Naive thymus-derived CD4-positive, alpha-beta T cell (primary cell): ENCODE data around the gene SUPT7L. TPM values are rescaled to one million over a fixed set of nuclear protein-coding genes. Genes with fewer than 3 reads are reported as not detected.

Experiments used
- ATAC-seq: fragments of 150-1000 bp; cut with Tn5 transposase; 2 replicates; pipeline ENCODE4 v1.10.0; 2021; ENCODE audit warnings: mild to moderate bottlenecking, moderate library complexity
- CTCF ChIA-PET: fragments of 350-600 bp; sonication (Branson Sonifier 250); formaldehyde crosslinking; loops from one replicate; lab custom pipeline; 2021; ENCODE audit warnings: antibody characterized with exemption; lab: Charles Lee
- POLR2A ChIA-PET: fragments of 350-600 bp; sonication (Branson Sonifier 250); formaldehyde crosslinking; loops from one replicate; lab custom pipeline; 2021; ENCODE audit warnings: antibody characterized with exemption, inconsistent platforms; lab: Charles Lee
- DNase-seq, 9 donors: peaks; one replicate each; pipeline versions ENCODE4 v3.0.0 to v3.0.0-alpha.2; 2020 to 2022; ENCODE audit warnings: mixed read lengths in 1 of 9
- H3K27ac ChIP-seq: one replicate; pipeline ENCODE4 v1.7.0; 2013; ENCODE audit warnings: mild to moderate bottlenecking, low read depth, low read length, moderate library complexity
- H3K27me3 ChIP-seq, 2 donors: one replicate each; pipeline ENCODE4 v1.7.0; 2013; ENCODE audit warnings: low read length in 2 of 2, mild to moderate bottlenecking in 2 of 2, moderate library complexity in 2 of 2; ENCODE audit not compliant: control insufficient read depth in 2 of 2, insufficient read depth in 2 of 2
- H3K36me3 ChIP-seq, 3 experiments: 1 replicate in 2 of 3; 2 replicates in 1 of 3; pipeline ENCODE4 v1.7.0; 2013; ENCODE audit warnings: low read length in 3 of 3, mild to moderate bottlenecking in 3 of 3, moderate library complexity in 1 of 3; ENCODE audit not compliant: insufficient read depth in 3 of 3, control insufficient read depth in 2 of 3
- H3K4me1 ChIP-seq, 2 donors: one replicate each; pipeline ENCODE4 v1.7.0; 2013; ENCODE audit warnings: low read length in 2 of 2, mild to moderate bottlenecking in 2 of 2, moderate library complexity in 1 of 2; ENCODE audit not compliant: control insufficient read depth in 2 of 2, insufficient read depth in 2 of 2
- H3K4me3 ChIP-seq: 2 replicates; pipeline ENCODE4 v1.7.0; 2013; ENCODE audit warnings: mild to moderate bottlenecking, low read length
- H3K9me3 ChIP-seq, 3 experiments: 1 replicate in 2 of 3; 2 replicates in 1 of 3; pipeline ENCODE4 v1.7.0; 2013; ENCODE audit warnings: low read length in 3 of 3; ENCODE audit not compliant: control insufficient read depth in 2 of 3
- H3K27ac Mint-ChIP-seq, 9 donors: one replicate each; pipeline ENCODE4 v1.8.0; 2020 to 2022; ENCODE audit warnings: mixed read lengths in 9 of 9, mild to moderate bottlenecking in 8 of 9, moderate library complexity in 5 of 9, inconsistent platforms in 2 of 9
- H3K27me3 Mint-ChIP-seq, 5 donors: one replicate each; pipeline ENCODE4 v1.8.0; 2021 to 2022; ENCODE audit warnings: mixed read lengths in 5 of 5, mild to moderate bottlenecking in 1 of 5
- H3K36me3 Mint-ChIP-seq, 5 donors: one replicate each; pipeline ENCODE4 v1.8.0; 2020 to 2022; ENCODE audit warnings: mixed read lengths in 5 of 5, mild to moderate bottlenecking in 3 of 5, inconsistent platforms in 1 of 5
- H3K4me1 Mint-ChIP-seq, 7 donors: one replicate each; pipeline ENCODE4 v1.8.0; 2020 to 2022; ENCODE audit warnings: mixed read lengths in 7 of 7, mild to moderate bottlenecking in 3 of 7, inconsistent platforms in 1 of 7
- H3K4me3 Mint-ChIP-seq, 10 donors: one replicate each; pipeline ENCODE4 v1.8.0; 2020 to 2022; ENCODE audit warnings: mild to moderate bottlenecking in 10 of 10, mixed read lengths in 10 of 10, moderate library complexity in 6 of 10, inconsistent platforms in 2 of 10
- H3K9me3 Mint-ChIP-seq, 11 donors: one replicate each; pipeline ENCODE4 v1.8.0; 2020 to 2022; ENCODE audit warnings: mixed read lengths in 11 of 11, mild to moderate bottlenecking in 4 of 11, inconsistent platforms in 1 of 11, moderate library complexity in 1 of 11
- intact Hi-C, 2 donors: fragments of 100-400 bp; cut with micrococcal nuclease; formaldehyde crosslinking; loops; one replicate each; pipeline ENCODE4 v1.15.1; 2023
- polyA plus RNA-seq, 2 donors: library from polyadenylated mRNA; unstranded; fragments of 300-500 nt; fragmentation: Illumina TruSeq; gene quantifications; one replicate each; pipeline ENCODE4 v1.2.3, GENCODE V29; 2021
- total RNA-seq, 6 experiments: library from RNA in 5 of 6; stranded (reverse) in 5 of 6; gene quantifications; 1 replicate in 5 of 6; 2 replicates in 1 of 6; pipeline ENCODE4 v1.2.3 and lab custom pipeline; 2021 to 2026

Gene SUPT7L, protein sequence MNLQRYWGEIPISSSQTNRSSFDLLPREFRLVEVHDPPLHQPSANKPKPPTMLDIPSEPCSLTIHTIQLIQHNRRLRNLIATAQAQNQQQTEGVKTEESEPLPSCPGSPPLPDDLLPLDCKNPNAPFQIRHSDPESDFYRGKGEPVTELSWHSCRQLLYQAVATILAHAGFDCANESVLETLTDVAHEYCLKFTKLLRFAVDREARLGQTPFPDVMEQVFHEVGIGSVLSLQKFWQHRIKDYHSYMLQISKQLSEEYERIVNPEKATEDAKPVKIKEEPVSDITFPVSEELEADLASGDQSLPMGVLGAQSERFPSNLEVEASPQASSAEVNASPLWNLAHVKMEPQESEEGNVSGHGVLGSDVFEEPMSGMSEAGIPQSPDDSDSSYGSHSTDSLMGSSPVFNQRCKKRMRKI
- total RNA-seq (10 to 100 TPM; 37.9 to 58.6 (median 46.5) TPM), polyA plus RNA-seq (10 to 100 TPM; 19.0 to 20.7 TPM), total RNA-seq (lab: John Stamatoyannopoulos, UW) (126 reads per million, percentile 88 among the genes with 10 or more reads in this experiment)

DNA sequence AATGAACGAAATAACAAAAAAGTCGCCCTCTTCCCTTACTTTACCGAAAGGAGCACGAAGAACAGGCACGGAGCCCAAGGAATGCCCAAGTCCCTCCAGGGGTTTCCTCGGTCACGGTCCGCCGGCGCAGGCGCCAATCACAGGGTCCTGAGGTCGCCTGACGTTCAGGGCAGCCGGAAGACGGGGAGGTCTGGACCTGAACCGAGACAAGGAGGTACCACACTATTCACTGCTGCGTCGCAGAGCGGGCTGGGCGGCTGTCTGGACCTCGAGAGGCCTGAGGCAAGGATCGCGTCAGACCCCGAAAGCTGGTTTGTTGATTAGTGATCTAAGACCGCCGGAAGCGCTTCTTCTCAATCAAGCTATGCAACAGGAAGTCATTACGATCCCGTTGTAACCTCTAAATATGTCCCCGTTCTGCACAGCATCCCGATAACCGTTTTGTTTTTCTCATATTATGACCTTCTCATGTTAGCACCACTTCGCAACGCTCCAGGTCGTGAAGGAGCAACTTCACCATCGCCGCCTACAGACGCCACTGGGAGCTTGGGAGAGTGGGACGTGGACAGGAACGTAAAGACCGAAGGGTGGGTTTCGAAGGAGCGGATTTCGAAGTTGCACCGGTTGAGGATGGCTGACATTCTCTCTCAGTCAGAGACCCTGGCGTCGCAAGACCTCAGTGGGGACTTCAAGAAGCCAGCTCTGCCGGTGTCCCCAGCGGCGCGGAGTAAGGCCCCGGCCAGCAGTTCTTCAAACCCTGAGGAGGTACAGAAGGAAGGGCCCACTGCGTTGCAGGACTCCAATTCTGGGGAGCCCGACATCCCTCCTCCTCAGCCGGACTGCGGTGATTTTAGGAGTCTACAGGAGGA is at the start of gene SUPT7L, which contains the start of gene SLC4A1AP:
Gene SUPT7L (minus strand): TSS at position 330 of the 869 bp plus-strand sequence. CDS start 1,422 bp downstream, outside the sequence.
Gene SLC4A1AP (plus strand): TSS at position 605 of the 869 bp plus-strand sequence. CDS start 26 bp downstream, at position 631.
- intact Hi-C loops, result loop anchor here (1.0 to 5.0 kb wide), 13 partner anchors 19 to 540 kb away; partner anchors contain the start of genes EIF2B4 (in 2 of the 2), IFT172 (in 2 of the 2), NRBP1 (in 2 of the 2) and SNX17 (in 2 of the 2)
- DNase-seq (peak; percentile 74 to 88 (median 82)), ATAC-seq (peak; percentile 89)
- Histone ChIP-seq H3K4me1 (peaks cover 18 to 20% of the 10 kb centered on the region in 2 donors), H3K27ac (peak within 1 kb of the TSS; percentile 95), H3K36me3 (peaks cover 0 to 43% (median 4%) of the 10 kb centered on the region in 3 experiments), H3K4me3 (peak within 1 kb of the TSS; percentile 98), H3K27me3 (no peaks in the 10 kb centered on the region), H3K9me3 (no peaks in the 10 kb centered on the region)
- Mint-ChIP-seq H3K27ac (peak within 1 kb of the TSS; percentile 98 to 100 (median 99)), H3K36me3 (peaks cover 17 to 35% (median 26%) of the 10 kb centered on the region in 5 donors), H3K4me3 (peak within 1 kb of the TSS; percentile 94 to 100 (median 100)), H3K27me3 (no peaks in the 10 kb centered on the region), H3K4me1 (peaks cover 35 to 76% (median 64%) of the 10 kb centered on the region in 7 donors), H3K9me3 (peaks cover 0 to 3% (median 0%) of the 10 kb centered on the region in 11 donors)
- POLR2A ChIA-PET, result interaction anchor here (0.6 to 2.3 kb wide), 17 partner anchors 8 to 1345 kb away, joined by 3 to 13 read pairs (median 4); partner anchors contain the start of genes CCDC121, GPN1, MRPL33 and PPM1G
- CTCF ChIA-PET, result interaction anchor here (0.7 to 1.7 kb wide), 4 partner anchors 18 to 346 kb away, joined by 3 to 6 read pairs (median 3); no protein-coding TSS in a partner anchor

DNA sequence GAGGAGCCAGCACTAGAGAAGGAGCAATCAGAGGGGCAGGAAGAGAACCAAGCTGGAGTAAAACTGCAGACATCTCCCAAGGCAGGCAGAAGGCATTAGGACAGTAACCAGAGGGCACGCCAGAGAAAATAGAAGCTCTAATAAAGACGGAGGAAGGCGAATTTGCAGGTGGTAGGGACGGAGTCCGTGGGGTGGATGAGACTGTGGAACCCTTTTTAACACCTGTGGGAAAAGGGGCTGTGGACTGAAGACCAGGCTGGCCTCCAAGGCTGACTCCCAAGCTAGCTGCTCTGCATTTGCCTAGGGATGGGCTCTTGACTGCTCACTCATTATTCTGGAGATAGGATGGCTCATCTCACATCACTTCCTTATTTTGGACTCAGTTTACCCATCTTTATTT is 49.8 kb upstream of the SUPT7L start:
- H3K4me1 ChIP-seq, result peaks cover 3 to 19% of the 10 kb centered on the region in 2 donors
- no peaks in the 10 kb centered on the region for H3K9me3 ChIP-seq
- ChIA-PET POLR2A (no interaction called here), CTCF (interaction anchor here (1.8 kb wide), 1 partner anchor 10 kb away, joined by 5 read pairs; no protein-coding TSS in a partner anchor)
- DNase-seq (no peak), ATAC-seq (no peak)
- no peaks in the 10 kb centered on the region for H3K9me3 Mint-ChIP-seq
- no peaks in the 10 kb centered on the region for H3K36me3 Mint-ChIP-seq
- no peaks in the 10 kb centered on the region for H3K36me3 ChIP-seq
- peaks cover 0 to 13% (median 8%) of the 10 kb centered on the region in 5 donors for H3K27me3 Mint-ChIP-seq
- H3K27me3 ChIP-seq, result no peaks in the 10 kb centered on the region
- H3K4me3 Mint-ChIP-seq, result peak overlapping the region in 1 of 10 donors; percentile 38
- H3K4me3 ChIP-seq, result no peak overlapping the region
- intact Hi-C loops, result no loop called here
- H3K4me1 Mint-ChIP-seq, result peaks cover 15 to 33% (median 19%) of the 10 kb centered on the region in 7 donors
- H3K27ac ChIP-seq, result no peak overlapping the region
- H3K27ac Mint-ChIP-seq, result no peak overlapping the region

DNA sequence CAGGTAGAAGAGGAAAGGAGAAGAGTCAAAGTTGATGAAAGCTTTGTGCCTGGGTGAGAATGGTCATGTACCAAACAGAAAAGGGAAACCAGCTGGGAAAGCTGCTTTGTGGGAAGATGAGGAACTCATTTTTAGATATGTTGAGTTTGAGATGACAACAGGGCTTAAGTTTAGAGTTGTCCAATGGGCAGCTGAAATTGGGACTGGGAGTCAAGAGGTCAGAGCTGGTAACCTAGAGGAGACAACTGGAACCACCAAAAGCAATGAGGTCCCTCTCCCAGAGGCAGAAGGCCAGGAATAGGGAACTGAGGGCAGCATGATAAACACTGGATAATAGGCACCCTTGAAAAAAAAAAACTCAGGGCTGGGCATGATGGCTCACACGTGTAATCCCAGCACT is 49.1 kb upstream of the SUPT7L start:
- POLR2A ChIA-PET, result no interaction called here
- no peak for ATAC-seq

DNA sequence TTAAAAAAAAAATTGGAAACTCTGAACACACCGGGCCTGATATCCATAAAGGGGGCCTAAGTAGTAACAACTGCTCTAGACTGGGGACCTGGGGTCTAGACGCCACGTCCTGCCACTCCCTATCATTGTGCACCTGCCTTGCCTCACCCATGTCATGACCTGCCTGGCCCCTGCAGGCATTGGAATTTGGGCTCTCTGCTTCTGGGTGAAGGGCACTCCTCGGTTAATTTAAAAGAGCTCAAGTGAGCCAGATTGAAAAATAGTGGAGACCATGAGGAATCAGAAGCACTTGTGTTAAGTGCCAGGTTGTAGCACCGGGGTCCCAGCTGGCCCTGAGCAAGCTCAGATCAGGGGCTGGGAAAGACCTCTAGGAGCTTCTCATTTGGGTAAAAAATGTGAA is 48.4 kb upstream of the SUPT7L start:
- H3K27me3 Mint-ChIP-seq, result peaks cover 0 to 9% (median 4%) of the 10 kb centered on the region in 5 donors
- no peak overlapping the region for H3K27ac Mint-ChIP-seq
- Histone ChIP-seq H3K27ac (no peak overlapping the region), H3K4me1 (peaks cover 3 to 16% of the 10 kb centered on the region in 2 donors), H3K9me3 (no peaks in the 10 kb centered on the region), H3K4me3 (no peak overlapping the region), H3K27me3 (no peaks in the 10 kb centered on the region), H3K36me3 (no peaks in the 10 kb centered on the region)
- no peaks in the 10 kb centered on the region for H3K9me3 Mint-ChIP-seq
- H3K36me3 Mint-ChIP-seq, result no peaks in the 10 kb centered on the region
- intact Hi-C loops, result no loop called here
- DNase-seq (no peak), ATAC-seq (no peak)
- POLR2A ChIA-PET, result no interaction called here
- H3K4me3 Mint-ChIP-seq, result no peak overlapping the region
- H3K4me1 Mint-ChIP-seq, result peaks cover 11 to 28% (median 14%) of the 10 kb centered on the region in 7 donors
- CTCF ChIA-PET, result interaction anchor here (0.7 to 1.8 kb wide), 2 partner anchors 8 to 11 kb away, joined by 3 to 5 read pairs; no protein-coding TSS in a partner anchor

More for the DNA sequence above, 49.1 kb upstream of the SUPT7L start:
- H3K27ac ChIP-seq, result no peak overlapping the region
- no peak for DNase-seq
- H3K9me3 ChIP-seq, result no peaks in the 10 kb centered on the region
- no peaks in the 10 kb centered on the region for H3K36me3 Mint-ChIP-seq
- H3K27me3 ChIP-seq, result no peaks in the 10 kb centered on the region
- CTCF ChIA-PET, result interaction anchor here (0.7 to 1.8 kb wide), 2 partner anchors 9 to 10 kb away, joined by 3 to 5 read pairs; no protein-coding TSS in a partner anchor
- no peak overlapping the region for H3K4me3 Mint-ChIP-seq
- H3K27ac Mint-ChIP-seq, result no peak overlapping the region
- no peaks in the 10 kb centered on the region for H3K36me3 ChIP-seq
- H3K9me3 Mint-ChIP-seq, result no peaks in the 10 kb centered on the region
- no peak overlapping the region for H3K4me3 ChIP-seq
- peaks cover 3 to 19% of the 10 kb centered on the region in 2 donors for H3K4me1 ChIP-seq
- intact Hi-C loops, result no loop called here
- peaks cover 15 to 33% (median 19%) of the 10 kb centered on the region in 7 donors for H3K4me1 Mint-ChIP-seq
- peaks cover 0 to 13% (median 8%) of the 10 kb centered on the region in 5 donors for H3K27me3 Mint-ChIP-seq

DNA sequence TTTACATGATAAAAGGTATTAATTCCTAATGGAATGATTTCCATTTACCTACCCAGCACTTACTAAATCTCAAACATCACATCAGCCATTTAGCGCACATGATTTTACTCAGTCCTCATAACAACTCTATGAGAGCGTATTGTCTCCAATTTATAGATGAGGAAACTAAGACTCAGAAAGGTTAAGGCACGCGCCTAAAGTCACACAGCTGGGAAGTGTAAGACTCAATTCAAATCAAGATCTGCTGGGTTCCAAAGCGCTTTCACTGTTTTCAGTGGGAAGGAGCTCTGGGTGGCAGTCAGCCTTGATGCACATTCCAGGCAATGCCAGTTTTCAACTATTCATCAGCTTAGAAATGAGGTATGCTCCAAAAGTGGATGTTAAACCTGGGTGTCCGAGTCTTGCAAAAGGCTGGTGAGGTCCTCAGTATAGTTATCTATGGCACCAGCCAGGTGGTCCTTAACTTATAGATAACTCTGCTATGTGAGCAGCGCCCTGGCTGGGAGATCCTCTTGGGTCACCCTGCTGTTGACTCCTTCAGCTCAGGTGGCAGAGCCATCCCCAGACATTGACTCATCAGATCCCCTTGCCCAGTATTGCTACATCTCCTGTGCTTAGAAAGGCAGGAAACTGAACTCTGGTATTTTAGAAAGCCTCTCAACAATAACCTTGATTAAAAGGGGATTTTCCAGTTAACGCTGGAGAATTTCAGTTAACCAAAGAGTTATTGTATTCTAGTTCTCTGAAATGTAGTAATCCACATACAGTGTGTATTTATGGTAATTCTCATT is 47.4 kb upstream of the SUPT7L start:
- POLR2A ChIA-PET, result no interaction called here
- no peak for DNase-seq
- no peaks in the 10 kb centered on the region for H3K9me3 ChIP-seq
- ATAC-seq, result no peak
- Mint-ChIP-seq H3K4me3 (no peak overlapping the region), H3K27me3 (peaks cover 0 to 4% (median 0%) of the 10 kb centered on the region in 5 donors), H3K9me3 (no peaks in the 10 kb centered on the region), H3K27ac (no peak overlapping the region), H3K36me3 (no peaks in the 10 kb centered on the region), H3K4me1 (peaks cover 5 to 21% (median 9%) of the 10 kb centered on the region in 7 donors)
- peaks cover 0 to 6% of the 10 kb centered on the region in 2 donors for H3K4me1 ChIP-seq
- intact Hi-C loops, result no loop called here
- no peaks in the 10 kb centered on the region for H3K27me3 ChIP-seq
- H3K27ac ChIP-seq, result no peak overlapping the region
- no peak overlapping the region for H3K4me3 ChIP-seq
- no peaks in the 10 kb centered on the region for H3K36me3 ChIP-seq
- CTCF ChIA-PET, result no interaction called here
